HuH-7 (cell line): Measurements from ENCODE around the gene ATXN1.

Source experiments
- DNase-seq: peaks from one replicate; pipeline ENCODE4 v3.0.0; 2011; ENCODE audit warnings: low spot score

The ATXN1 gene

GRCh38 chr6:16671302-16672289 lies 89.7 kb downstream of the ATXN1 start:
- DNase-seq: no peak

- no peak for DNase-seq
Measured at GRCh38 chr6:16670617-16671051, 90.6 kb downstream of the ATXN1 start.

GRCh38 chr6:16670183-16670582 lies 91.1 kb downstream of the ATXN1 start:
- no peak for DNase-seq

GRCh38 chr6:16669227-16669626 lies 92.0 kb downstream of the ATXN1 start:
- no peak for DNase-seq

- DNase-seq: no peak
Measured at GRCh38 chr6:16667509-16667908, 93.8 kb downstream of the ATXN1 start.

- no peak for DNase-seq
Measured at GRCh38 chr6:16665992-16666391, 95.3 kb downstream of the ATXN1 start.

GRCh38 chr6:16665182-16665581 lies 96.1 kb downstream of the ATXN1 start:
- DNase-seq: no peak

- no peak for DNase-seq
Measured at GRCh38 chr6:16663901-16664300, 97.4 kb downstream of the ATXN1 start.

GRCh38 chr6:16660157-16660497 lies 101.1 kb downstream of the ATXN1 start:
- DNase-seq: no peak

GRCh38 chr6:16659466-16660156 lies 101.6 kb downstream of the ATXN1 start:
- no peak for DNase-seq

GRCh38 chr6:16658348-16659034 lies 102.8 kb downstream of the ATXN1 start:
- no peak for DNase-seq

- no peak for DNase-seq
Measured at GRCh38 chr6:16657768-16658167, 103.5 kb downstream of the ATXN1 start.

- no peak for DNase-seq
Measured at GRCh38 chr6:16656451-16656850, 104.8 kb downstream of the ATXN1 start.

GRCh38 chr6:16654701-16655100 lies 106.6 kb downstream of the ATXN1 start:
- DNase-seq: no peak

- no peak for DNase-seq
Measured at GRCh38 chr6:16653226-16653625, 108.0 kb downstream of the ATXN1 start.

- no peak for DNase-seq
Measured at GRCh38 chr6:16651871-16652270, 109.4 kb downstream of the ATXN1 start.

- no peak for DNase-seq
Measured at GRCh38 chr6:16649890-16650289, 111.4 kb downstream of the ATXN1 start.

GRCh38 chr6:16649241-16649640 lies 112.0 kb downstream of the ATXN1 start:
- DNase-seq: no peak

GRCh38 chr6:16648003-16648402 lies 113.3 kb downstream of the ATXN1 start:
- DNase-seq: no peak

GRCh38 chr6:16647422-16647821 lies 113.8 kb downstream of the ATXN1 start:
- no peak for DNase-seq

- DNase-seq: no peak
Measured at GRCh38 chr6:16644540-16645250, 116.6 kb downstream of the ATXN1 start.
